HepG2 (cell line): ENCODE data around the gene USP5. TPM values are rescaled to one million over a fixed set of nuclear protein-coding genes. Genes with fewer than 3 reads are reported as not detected.

Experiments used
- BRCA1 ChIP-seq: sonication (generic); formaldehyde crosslinking; IDR thresholded peaks from 2 replicates; pipeline ENCODE4 v1.4.0; 2020; ENCODE audit warnings: missing genetic modification reagents
- DPF2 ChIP-seq: sonication (generic); formaldehyde crosslinking; IDR thresholded peaks from 2 replicates; pipeline ENCODE4 v1.4.0; 2020; ENCODE audit warnings: mild to moderate bottlenecking, low read depth, missing genetic modification reagents, borderline replicate concordance
- GATAD2A ChIP-seq: IDR thresholded peaks from 2 replicates; pipeline ENCODE4 v1.6.1; 2016
- HDAC6 ChIP-seq: fragments of 200-600 bp; sonication (generic); IDR thresholded peaks from 2 replicates; pipeline ENCODE4 v1.7.0; 2017; ENCODE audit warnings: mild to moderate bottlenecking, antibody characterized with exemption, low read length, low read depth
- HIVEP1 ChIP-seq: sonication (generic); formaldehyde crosslinking; IDR thresholded peaks from 2 replicates; pipeline ENCODE4 v1.4.0; 2020; ENCODE audit warnings: mild to moderate bottlenecking, missing genetic modification reagents
- JDP2 ChIP-seq: sonication (generic); formaldehyde crosslinking; IDR thresholded peaks from 2 replicates; pipeline ENCODE4 v1.8.1; 2022; ENCODE audit warnings: missing genetic modification reagents, borderline replicate concordance
- MEIS2 ChIP-seq: sonication (generic); formaldehyde crosslinking; IDR thresholded peaks from 2 replicates; pipeline ENCODE4 v1.9.0; 2021; ENCODE audit warnings: mild to moderate bottlenecking, missing genetic modification reagents
- NCOA1 ChIP-seq: sonication (generic); formaldehyde crosslinking; IDR thresholded peaks from 2 replicates; pipeline ENCODE4 v1.9.0; 2021; ENCODE audit warnings: missing genetic modification reagents
- NKX3-1 ChIP-seq: sonication (generic); formaldehyde crosslinking; IDR thresholded peaks from 2 replicates; pipeline ENCODE4 v1.5.0; 2020; ENCODE audit warnings: missing genetic modification reagents
- PHF8 ChIP-seq: sonication (generic); formaldehyde crosslinking; IDR thresholded peaks from 2 replicates; pipeline ENCODE4 v1.5.0; 2020; ENCODE audit warnings: missing genetic modification reagents
- RFXANK ChIP-seq: IDR thresholded peaks from 2 replicates; pipeline ENCODE4 v1.6.1; 2016
- SATB2 ChIP-seq: sonication (generic); formaldehyde crosslinking; IDR thresholded peaks from 2 replicates; pipeline ENCODE4 v1.5.0; 2020; ENCODE audit warnings: missing genetic modification reagents
- SKI ChIP-seq: fragments of 450-650 bp; IDR thresholded peaks from one replicate; pipeline ENCODE4 v1.6.1; 2018; ENCODE audit warnings: mild to moderate bottlenecking; ENCODE audit not compliant: partially characterized antibody
- THAP11 ChIP-seq: IDR thresholded peaks from 2 replicates; pipeline ENCODE4 v1.6.1; 2016; ENCODE audit warnings: missing biosample characterization, missing genetic modification reagents
- TOE1 ChIP-seq: sonication (generic); formaldehyde crosslinking; IDR thresholded peaks from 2 replicates; pipeline ENCODE4 v1.4.0; 2020; ENCODE audit warnings: mild to moderate bottlenecking, missing genetic modification reagents
- ZFP41 ChIP-seq: sonication (generic); formaldehyde crosslinking; IDR thresholded peaks from 2 replicates; pipeline ENCODE4 v1.4.0; 2020; ENCODE audit warnings: mild to moderate bottlenecking, missing genetic modification reagents, borderline replicate concordance
- ZIK1 ChIP-seq: sonication (generic); formaldehyde crosslinking; IDR thresholded peaks from 2 replicates; pipeline ENCODE4 v1.5.0; 2020; ENCODE audit warnings: mild to moderate bottlenecking, low read depth, missing genetic modification reagents, borderline replicate concordance
- ZNF101 ChIP-seq: sonication (generic); formaldehyde crosslinking; IDR thresholded peaks from 2 replicates; pipeline ENCODE4 v1.4.0; 2020; ENCODE audit warnings: mild to moderate bottlenecking, low read depth, missing genetic modification reagents, borderline replicate concordance
- ZNF343 ChIP-seq: sonication (generic); formaldehyde crosslinking; IDR thresholded peaks from 2 replicates; pipeline ENCODE4 v1.4.0; 2020; ENCODE audit warnings: mild to moderate bottlenecking, missing genetic modification reagents
- ZNF543 ChIP-seq: sonication (generic); formaldehyde crosslinking; IDR thresholded peaks from 2 replicates; pipeline ENCODE4 v1.4.0; 2020; ENCODE audit warnings: mild to moderate bottlenecking, missing genetic modification reagents
- ZNF792 ChIP-seq: IDR thresholded peaks from 2 replicates; pipeline ENCODE4 v1.6.1; 2016
- ZNF83 ChIP-seq: sonication (generic); formaldehyde crosslinking; IDR thresholded peaks from 2 replicates; pipeline ENCODE4 v1.4.0; 2020; ENCODE audit warnings: missing genetic modification reagents, mild to moderate bottlenecking, borderline replicate concordance
- polyA plus RNA-seq, 8 experiments: library from polyadenylated mRNA; depleted of rRNA in 3 of 8; stranded (reverse) in 7 of 8; unstranded in 1 of 8; fragments of >200 nt; fragmentation: Illumina TruSeq in 4 of 8; extraction: Trizol in 4 of 8; gene quantifications; 2 replicates each; pipeline versions ENCODE4 v1.2.1 to v1.2.3, GENCODE V29; 2011 to 2016; ENCODE audit warnings: low read depth in 4 of 8, missing spikeins in 1 of 8, mixed read lengths in 1 of 8; ENCODE audit not compliant: insufficient read depth in 1 of 8
- total RNA-seq, 5 experiments: library from RNA; depleted of rRNA; stranded (reverse); fragments of >200 nt; fragmentation: Illumina TruSeq; extraction: Trizol; gene quantifications; 2 replicates each; pipeline ENCODE4 v1.2.3, GENCODE V29; 2016; ENCODE audit warnings: low read depth in 1 of 5
- TF ChIP-seq, protein P1 (sequence below): sonication (generic); formaldehyde crosslinking; IDR thresholded peaks from 2 replicates; pipeline ENCODE4 v1.5.0; 2020; ENCODE audit warnings: missing genetic modification reagents
- TF ChIP-seq, protein P2 (sequence below): sonication (generic); formaldehyde crosslinking; IDR thresholded peaks from 2 replicates; pipeline ENCODE4 v1.4.0; 2020; ENCODE audit warnings: missing genetic modification reagents, borderline replicate concordance
- TF ChIP-seq, protein P3 (sequence below): sonication (generic); formaldehyde crosslinking; IDR thresholded peaks from 2 replicates; pipeline ENCODE4 v1.4.0; 2020; ENCODE audit warnings: mild to moderate bottlenecking, low read depth, missing genetic modification reagents
- TF ChIP-seq, protein P4 (sequence below): sonication (generic); formaldehyde crosslinking; IDR thresholded peaks from 2 replicates; pipeline ENCODE4; 2020; ENCODE audit warnings: missing genetic modification reagents, mild to moderate bottlenecking, borderline replicate concordance

The USP5 gene
- total and polyA plus RNA-seq, 2 of the 13 experiments (the other 11 are each of a cell fraction or from before 2014, with no cell fraction given) = 39.6 to 56.0 TPM

DNA sequence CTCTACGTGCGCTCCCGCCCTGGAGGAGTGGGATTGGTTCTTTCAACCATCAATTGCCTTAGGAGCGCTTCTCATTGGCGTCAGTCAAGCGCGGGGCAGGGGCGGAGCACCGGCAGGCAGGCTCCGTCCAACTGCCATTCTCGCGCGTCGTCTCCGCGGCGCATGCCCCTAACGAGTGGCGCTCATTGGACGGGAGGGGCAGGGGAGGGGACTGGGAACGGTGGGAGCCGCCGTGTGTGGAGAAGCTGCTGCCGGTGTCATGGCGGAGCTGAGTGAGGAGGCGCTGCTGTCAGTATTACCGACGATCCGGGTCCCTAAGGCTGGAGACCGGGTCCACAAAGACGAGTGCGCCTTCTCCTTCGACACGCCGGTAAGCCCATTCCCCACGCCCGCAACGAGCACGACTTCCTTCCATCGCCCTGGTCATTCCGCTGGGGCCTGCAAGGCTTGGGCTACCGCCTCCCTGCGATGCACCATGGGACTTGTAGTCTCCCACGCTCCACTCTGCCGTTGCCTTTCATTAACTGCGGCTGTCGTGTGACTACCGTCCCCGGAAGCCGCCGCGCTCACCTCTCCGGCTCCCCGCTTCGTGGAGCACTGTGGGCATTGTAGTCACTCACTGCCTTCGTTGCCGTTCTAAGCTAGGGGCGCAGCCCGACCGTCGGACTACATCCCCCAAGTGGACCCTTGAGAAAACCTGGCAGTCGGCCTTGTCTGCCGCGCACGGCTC lies at the start of gene USP5 (continued):
- TF ChIP-seq ZNF343 (CRISPR knock-in tag) (no peak), SKI (peak; percentile 20), TOE1 (CRISPR knock-in tag) (no peak), GATAD2A (CRISPR knock-in tag) (no peak), MEIS2 (CRISPR knock-in tag) (no peak), ZNF101 (CRISPR knock-in tag) (no peak), BRCA1 (CRISPR knock-in tag) (no peak; the same call in 1 of the 2 replicates), RFXANK (no peak), ZFP41 (no peak), JDP2 (CRISPR knock-in tag) (no peak), HDAC6 (no peak), ZIK1 (CRISPR knock-in tag) (no peak), HIVEP1 (CRISPR knock-in tag) (no peak), NCOA1 (no peak), SATB2 (CRISPR knock-in tag) (no peak), THAP11 (CRISPR knock-in tag) (peak; percentile 99), DPF2 (CRISPR knock-in tag) (no peak), ZNF792 (CRISPR knock-in tag) (peak; percentile 81), NKX3-1 (CRISPR knock-in tag) (peak; percentile 7; the same call in 1 of the 2 replicates), ZNF543 (no peak; the same call in 1 of the 2 replicates), ZNF83 (no peak), PHF8 (CRISPR knock-in tag) (peak; percentile 97)
- TF ChIP-seq, protein P1, sequence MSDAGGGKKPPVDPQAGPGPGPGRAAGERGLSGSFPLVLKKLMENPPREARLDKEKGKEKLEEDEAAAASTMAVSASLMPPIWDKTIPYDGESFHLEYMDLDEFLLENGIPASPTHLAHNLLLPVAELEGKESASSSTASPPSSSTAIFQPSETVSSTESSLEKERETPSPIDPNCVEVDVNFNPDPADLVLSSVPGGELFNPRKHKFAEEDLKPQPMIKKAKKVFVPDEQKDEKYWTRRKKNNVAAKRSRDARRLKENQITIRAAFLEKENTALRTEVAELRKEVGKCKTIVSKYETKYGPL = no peak
- TF ChIP-seq, protein P2, sequence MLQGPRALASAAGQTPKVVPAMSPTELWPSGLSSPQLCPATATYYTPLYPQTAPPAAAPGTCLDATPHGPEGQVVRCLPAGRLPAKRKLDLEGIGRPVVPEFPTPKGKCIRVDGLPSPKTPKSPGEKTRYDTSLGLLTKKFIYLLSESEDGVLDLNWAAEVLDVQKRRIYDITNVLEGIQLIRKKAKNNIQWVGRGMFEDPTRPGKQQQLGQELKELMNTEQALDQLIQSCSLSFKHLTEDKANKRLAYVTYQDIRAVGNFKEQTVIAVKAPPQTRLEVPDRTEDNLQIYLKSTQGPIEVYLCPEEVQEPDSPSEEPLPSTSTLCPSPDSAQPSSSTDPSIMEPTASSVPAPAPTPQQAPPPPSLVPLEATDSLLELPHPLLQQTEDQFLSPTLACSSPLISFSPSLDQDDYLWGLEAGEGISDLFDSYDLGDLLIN = peak; percentile 70; the same call in 1 of the 2 replicates
- TF ChIP-seq, protein P3, sequence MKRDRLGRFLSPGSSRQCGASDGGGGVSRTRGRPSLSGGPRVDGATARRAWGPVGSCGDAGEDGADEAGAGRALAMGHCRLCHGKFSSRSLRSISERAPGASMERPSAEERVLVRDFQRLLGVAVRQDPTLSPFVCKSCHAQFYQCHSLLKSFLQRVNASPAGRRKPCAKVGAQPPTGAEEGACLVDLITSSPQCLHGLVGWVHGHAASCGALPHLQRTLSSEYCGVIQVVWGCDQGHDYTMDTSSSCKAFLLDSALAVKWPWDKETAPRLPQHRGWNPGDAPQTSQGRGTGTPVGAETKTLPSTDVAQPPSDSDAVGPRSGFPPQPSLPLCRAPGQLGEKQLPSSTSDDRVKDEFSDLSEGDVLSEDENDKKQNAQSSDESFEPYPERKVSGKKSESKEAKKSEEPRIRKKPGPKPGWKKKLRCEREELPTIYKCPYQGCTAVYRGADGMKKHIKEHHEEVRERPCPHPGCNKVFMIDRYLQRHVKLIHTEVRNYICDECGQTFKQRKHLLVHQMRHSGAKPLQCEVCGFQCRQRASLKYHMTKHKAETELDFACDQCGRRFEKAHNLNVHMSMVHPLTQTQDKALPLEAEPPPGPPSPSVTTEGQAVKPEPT (CRISPR knock-in tag) = no peak
- TF ChIP-seq, protein P4, sequence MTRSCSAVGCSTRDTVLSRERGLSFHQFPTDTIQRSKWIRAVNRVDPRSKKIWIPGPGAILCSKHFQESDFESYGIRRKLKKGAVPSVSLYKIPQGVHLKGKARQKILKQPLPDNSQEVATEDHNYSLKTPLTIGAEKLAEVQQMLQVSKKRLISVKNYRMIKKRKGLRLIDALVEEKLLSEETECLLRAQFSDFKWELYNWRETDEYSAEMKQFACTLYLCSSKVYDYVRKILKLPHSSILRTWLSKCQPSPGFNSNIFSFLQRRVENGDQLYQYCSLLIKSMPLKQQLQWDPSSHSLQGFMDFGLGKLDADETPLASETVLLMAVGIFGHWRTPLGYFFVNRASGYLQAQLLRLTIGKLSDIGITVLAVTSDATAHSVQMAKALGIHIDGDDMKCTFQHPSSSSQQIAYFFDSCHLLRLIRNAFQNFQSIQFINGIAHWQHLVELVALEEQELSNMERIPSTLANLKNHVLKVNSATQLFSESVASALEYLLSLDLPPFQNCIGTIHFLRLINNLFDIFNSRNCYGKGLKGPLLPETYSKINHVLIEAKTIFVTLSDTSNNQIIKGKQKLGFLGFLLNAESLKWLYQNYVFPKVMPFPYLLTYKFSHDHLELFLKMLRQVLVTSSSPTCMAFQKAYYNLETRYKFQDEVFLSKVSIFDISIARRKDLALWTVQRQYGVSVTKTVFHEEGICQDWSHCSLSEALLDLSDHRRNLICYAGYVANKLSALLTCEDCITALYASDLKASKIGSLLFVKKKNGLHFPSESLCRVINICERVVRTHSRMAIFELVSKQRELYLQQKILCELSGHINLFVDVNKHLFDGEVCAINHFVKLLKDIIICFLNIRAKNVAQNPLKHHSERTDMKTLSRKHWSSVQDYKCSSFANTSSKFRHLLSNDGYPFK = peak; percentile 89
